Measurements from ENCODE around the gene KCNH3.

- TF ChIP-seq, protein P1, sequence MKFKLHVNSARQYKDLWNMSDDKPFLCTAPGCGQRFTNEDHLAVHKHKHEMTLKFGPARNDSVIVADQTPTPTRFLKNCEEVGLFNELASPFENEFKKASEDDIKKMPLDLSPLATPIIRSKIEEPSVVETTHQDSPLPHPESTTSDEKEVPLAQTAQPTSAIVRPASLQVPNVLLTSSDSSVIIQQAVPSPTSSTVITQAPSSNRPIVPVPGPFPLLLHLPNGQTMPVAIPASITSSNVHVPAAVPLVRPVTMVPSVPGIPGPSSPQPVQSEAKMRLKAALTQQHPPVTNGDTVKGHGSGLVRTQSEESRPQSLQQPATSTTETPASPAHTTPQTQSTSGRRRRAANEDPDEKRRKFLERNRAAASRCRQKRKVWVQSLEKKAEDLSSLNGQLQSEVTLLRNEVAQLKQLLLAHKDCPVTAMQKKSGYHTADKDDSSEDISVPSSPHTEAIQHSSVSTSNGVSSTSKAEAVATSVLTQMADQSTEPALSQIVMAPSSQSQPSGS (IDR thresholded peaks at IDR 0.05; ENCODE audit: low read length): no peak
- TF ChIP-seq BACH1 (IDR thresholded peaks at IDR 0.05; ENCODE audit: low read length) (no peak), EZH2 (IDR thresholded peaks at IDR 0.05; ENCODE audit: low read depth, low read length, severe bottlenecking) (no peak), EP300 (IDR thresholded peaks at IDR 0.05; ENCODE audit: borderline replicate concordance in 1 of 2, low read depth in 2 of 2, low read length in 2 of 2) (no peak), SP1 (IDR thresholded peaks at IDR 0.05; ENCODE audit: low read depth, low read length) (no peak), CREB1 (IDR thresholded peaks at IDR 0.05) (no peak), SUZ12 (IDR thresholded peaks at IDR 0.05; ENCODE audit: low read length) (no peak)
- TF ChIP-seq, protein P2, sequence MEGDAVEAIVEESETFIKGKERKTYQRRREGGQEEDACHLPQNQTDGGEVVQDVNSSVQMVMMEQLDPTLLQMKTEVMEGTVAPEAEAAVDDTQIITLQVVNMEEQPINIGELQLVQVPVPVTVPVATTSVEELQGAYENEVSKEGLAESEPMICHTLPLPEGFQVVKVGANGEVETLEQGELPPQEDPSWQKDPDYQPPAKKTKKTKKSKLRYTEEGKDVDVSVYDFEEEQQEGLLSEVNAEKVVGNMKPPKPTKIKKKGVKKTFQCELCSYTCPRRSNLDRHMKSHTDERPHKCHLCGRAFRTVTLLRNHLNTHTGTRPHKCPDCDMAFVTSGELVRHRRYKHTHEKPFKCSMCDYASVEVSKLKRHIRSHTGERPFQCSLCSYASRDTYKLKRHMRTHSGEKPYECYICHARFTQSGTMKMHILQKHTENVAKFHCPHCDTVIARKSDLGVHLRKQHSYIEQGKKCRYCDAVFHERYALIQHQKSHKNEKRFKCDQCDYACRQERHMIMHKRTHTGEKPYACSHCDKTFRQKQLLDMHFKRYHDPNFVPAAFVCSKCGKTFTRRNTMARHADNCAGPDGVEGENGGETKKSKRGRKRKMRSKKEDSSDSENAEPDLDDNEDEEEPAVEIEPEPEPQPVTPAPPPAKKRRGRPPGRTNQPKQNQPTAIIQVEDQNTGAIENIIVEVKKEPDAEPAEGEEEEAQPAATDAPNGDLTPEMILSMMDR (IDR thresholded peaks at IDR 0.05; ENCODE audit: control extremely low read depth in 1 of 3, insufficient read depth in 1 of 3, low read depth in 1 of 3, low read length in 3 of 3): no peak
These were observed 13.6 kb downstream of the KCNH3 start for GRCh38 chr12:49552425-49552824.

All from H1 (cell line).